Activated naive CD4-positive, alpha-beta T cell treated with anti-CD3 and anti-CD28 coated beads, Interleukin-2, amount 50 U/mL, for 72 hours (primary cell): ENCODE data around the gene IQSEC1. TPM values are rescaled to one million over a fixed set of nuclear protein-coding genes. Genes with fewer than 3 reads are reported as not detected.
A peak's percentile ranks its signal among the peaks of the same experiment; 100 is the strongest.

Source experiments
- ATAC-seq, 2 donors: fragments of 150-1000 bp; cut with Tn5 transposase; 2 replicates each; pipeline ENCODE4 v1.10.0; 2021; ENCODE audit warnings: mild to moderate bottlenecking in 2 of 2, moderate library complexity in 2 of 2
- DNase-seq, 2 donors: peaks; one replicate each; pipeline ENCODE4 v3.0.0; 2021 to 2022; ENCODE audit warnings: low spot score in 2 of 2
- H3K27ac Mint-ChIP-seq, 2 donors: one replicate each; pipeline ENCODE4 v1.8.0; 2022; ENCODE audit warnings: mild to moderate bottlenecking in 2 of 2, mixed read lengths in 2 of 2
- H3K36me3 Mint-ChIP-seq, 2 donors: one replicate each; pipeline ENCODE4 v1.8.0; 2022; ENCODE audit warnings: mixed read lengths in 2 of 2
- H3K9me3 Mint-ChIP-seq, 2 donors: one replicate each; pipeline ENCODE4 v1.8.0; 2022; ENCODE audit warnings: mixed read lengths in 2 of 2
- total RNA-seq, 2 donors: library from RNA; stranded (reverse); gene quantifications; one replicate each; pipeline ENCODE4 v1.2.3, GENCODE V29; 2022

IQSEC1 gene
- total RNA-seq, 2 donors from 2014 or later = 25.0 to 37.1 TPM

- no peaks in the 10 kb centered on the region for H3K9me3 Mint-ChIP-seq
- DNase-seq (no peak), ATAC-seq (no peak)
- no peaks in the 10 kb centered on the region for H3K36me3 Mint-ChIP-seq
- H3K27ac Mint-ChIP-seq = peak overlapping the region in 1 of 2 donors; percentile 79
Observed at GRCh38 chr3:13093687-13094086, 20.5 kb upstream of the IQSEC1 start.

GRCh38 chr3:13092621-13093617, 19.7 kb upstream of the IQSEC1 start:
- DNase-seq = no peak
- ATAC-seq = no peak
- no peaks in the 10 kb centered on the region for H3K36me3 Mint-ChIP-seq
- no peaks in the 10 kb centered on the region for H3K9me3 Mint-ChIP-seq
- no peak overlapping the region for H3K27ac Mint-ChIP-seq

GRCh38 chr3:13091898-13092611, 18.8 kb upstream of the IQSEC1 start:
- DNase-seq (peak; percentile 78 to 81), ATAC-seq (peak; percentile 84 to 86)
- Mint-ChIP-seq H3K9me3 (no peaks in the 10 kb centered on the region), H3K27ac (no peak overlapping the region), H3K36me3 (no peaks in the 10 kb centered on the region)

- Mint-ChIP-seq H3K27ac (peak overlapping the region in 1 of 2 donors; percentile 46), H3K9me3 (no peaks in the 10 kb centered on the region), H3K36me3 (no peaks in the 10 kb centered on the region)
- DNase-seq = no peak
- ATAC-seq = no peak
Observed at GRCh38 chr3:13088028-13089006, 15.1 kb upstream of the IQSEC1 start.

- H3K9me3 Mint-ChIP-seq = no peaks in the 10 kb centered on the region
Observed at GRCh38 chr3:13087320-13087990, 14.2 kb upstream of the IQSEC1 start.

GRCh38 chr3:13086531-13086981, 13.3 kb upstream of the IQSEC1 start:
- peak overlapping the region in 1 of 2 donors; percentile 70 for H3K27ac Mint-ChIP-seq
- H3K36me3 Mint-ChIP-seq = no peaks in the 10 kb centered on the region
- ATAC-seq (no peak), DNase-seq (no peak)
- H3K9me3 Mint-ChIP-seq = no peaks in the 10 kb centered on the region

More at GRCh38 chr3:13087320-13087990, 14.2 kb upstream of the IQSEC1 start:
- Mint-ChIP-seq H3K36me3 (no peaks in the 10 kb centered on the region), H3K27ac (no peak overlapping the region)
- ATAC-seq (no peak), DNase-seq (no peak)

GRCh38 chr3:13085846-13086179, 12.6 kb upstream of the IQSEC1 start:
- H3K9me3 Mint-ChIP-seq = no peaks in the 10 kb centered on the region
- ATAC-seq = no peak
- DNase-seq = no peak
- H3K36me3 Mint-ChIP-seq = no peaks in the 10 kb centered on the region
- no peak overlapping the region for H3K27ac Mint-ChIP-seq

- Mint-ChIP-seq H3K36me3 (no peaks in the 10 kb centered on the region), H3K27ac (peak overlapping the region in 1 of 2 donors; percentile 26), H3K9me3 (no peaks in the 10 kb centered on the region)
- DNase-seq = no peak
- ATAC-seq = no peak
Observed at GRCh38 chr3:13085081-13085845, 12.0 kb upstream of the IQSEC1 start.

GRCh38 chr3:13083898-13084297, 10.7 kb upstream of the IQSEC1 start:
- H3K27ac Mint-ChIP-seq = no peak overlapping the region
- DNase-seq = no peak
- H3K9me3 Mint-ChIP-seq = no peaks in the 10 kb centered on the region
- H3K36me3 Mint-ChIP-seq = no peaks in the 10 kb centered on the region
- ATAC-seq = no peak

GRCh38 chr3:13083254-13083653, 10.0 kb upstream of the IQSEC1 start:
- ATAC-seq (no peak), DNase-seq (no peak)
- H3K27ac Mint-ChIP-seq = no peak overlapping the region
- H3K9me3 Mint-ChIP-seq = no peaks in the 10 kb centered on the region
- no peaks in the 10 kb centered on the region for H3K36me3 Mint-ChIP-seq

GRCh38 chr3:13082677-13083076, 9.4 kb upstream of the IQSEC1 start:
- DNase-seq = no peak
- Mint-ChIP-seq H3K27ac (no peak overlapping the region), H3K9me3 (no peaks in the 10 kb centered on the region), H3K36me3 (no peaks in the 10 kb centered on the region)
- no peak for ATAC-seq

- H3K27ac Mint-ChIP-seq = no peak overlapping the region
- no peak for ATAC-seq
- DNase-seq = no peak
- no peaks in the 10 kb centered on the region for H3K9me3 Mint-ChIP-seq
- no peaks in the 10 kb centered on the region for H3K36me3 Mint-ChIP-seq
Observed at GRCh38 chr3:13081603-13082360, 8.6 kb upstream of the IQSEC1 start.

- ATAC-seq (no peak), DNase-seq (no peak)
- Mint-ChIP-seq H3K9me3 (no peaks in the 10 kb centered on the region), H3K27ac (no peak overlapping the region), H3K36me3 (no peaks in the 10 kb centered on the region)
Observed at GRCh38 chr3:13080591-13080990, 7.4 kb upstream of the IQSEC1 start.

GRCh38 chr3:13080026-13080425, 6.8 kb upstream of the IQSEC1 start:
- Mint-ChIP-seq H3K27ac (no peak overlapping the region), H3K36me3 (no peaks in the 10 kb centered on the region), H3K9me3 (no peaks in the 10 kb centered on the region)
- ATAC-seq (no peak), DNase-seq (no peak)

GRCh38 chr3:13079510-13079909, 6.3 kb upstream of the IQSEC1 start:
- no peaks in the 10 kb centered on the region for H3K9me3 Mint-ChIP-seq
- H3K27ac Mint-ChIP-seq = no peak overlapping the region
- H3K36me3 Mint-ChIP-seq = no peaks in the 10 kb centered on the region
- DNase-seq = no peak
- no peak for ATAC-seq
